ENCODE measurements around the gene WDR45.

DNA sequence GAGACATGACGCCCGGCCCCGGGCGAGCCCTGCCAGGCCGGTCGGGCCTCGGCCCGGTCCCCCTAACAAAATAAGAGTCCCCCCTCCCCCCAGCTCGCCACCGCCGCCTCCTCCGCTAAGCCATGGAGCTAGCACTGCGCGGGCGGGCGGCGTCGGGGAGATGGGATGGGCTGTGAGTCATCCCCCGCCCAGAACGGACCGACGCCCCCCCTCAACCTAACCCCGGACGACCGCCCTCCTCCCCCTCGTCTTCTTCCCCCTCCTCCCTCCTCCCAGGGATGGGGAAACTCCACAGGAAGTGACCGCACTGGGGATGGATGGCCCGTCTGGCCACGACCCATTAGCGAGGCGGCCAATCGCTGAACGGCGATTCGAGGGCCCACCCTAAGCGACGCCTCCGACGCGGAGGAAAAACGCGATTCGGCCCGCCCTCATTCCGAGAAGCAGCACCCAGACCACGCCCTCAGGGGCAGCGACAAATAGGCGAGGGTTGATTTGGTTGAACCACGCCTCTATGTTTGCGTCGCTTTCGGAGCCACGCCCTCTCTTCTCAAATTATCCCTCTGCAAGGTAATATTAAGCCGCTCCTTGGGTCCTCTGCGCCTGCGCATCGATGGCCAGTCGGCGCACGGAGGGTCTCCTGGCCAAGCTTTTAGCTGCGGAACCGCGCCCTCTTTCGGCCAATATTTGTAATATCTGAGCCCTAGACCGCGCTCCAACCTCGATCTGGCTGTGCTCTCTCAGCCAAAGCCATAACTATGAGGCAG is 36.3 kb downstream of the WDR45 start, which contains the start of gene TFE3:
- TF ChIP-seq, protein P1, sequence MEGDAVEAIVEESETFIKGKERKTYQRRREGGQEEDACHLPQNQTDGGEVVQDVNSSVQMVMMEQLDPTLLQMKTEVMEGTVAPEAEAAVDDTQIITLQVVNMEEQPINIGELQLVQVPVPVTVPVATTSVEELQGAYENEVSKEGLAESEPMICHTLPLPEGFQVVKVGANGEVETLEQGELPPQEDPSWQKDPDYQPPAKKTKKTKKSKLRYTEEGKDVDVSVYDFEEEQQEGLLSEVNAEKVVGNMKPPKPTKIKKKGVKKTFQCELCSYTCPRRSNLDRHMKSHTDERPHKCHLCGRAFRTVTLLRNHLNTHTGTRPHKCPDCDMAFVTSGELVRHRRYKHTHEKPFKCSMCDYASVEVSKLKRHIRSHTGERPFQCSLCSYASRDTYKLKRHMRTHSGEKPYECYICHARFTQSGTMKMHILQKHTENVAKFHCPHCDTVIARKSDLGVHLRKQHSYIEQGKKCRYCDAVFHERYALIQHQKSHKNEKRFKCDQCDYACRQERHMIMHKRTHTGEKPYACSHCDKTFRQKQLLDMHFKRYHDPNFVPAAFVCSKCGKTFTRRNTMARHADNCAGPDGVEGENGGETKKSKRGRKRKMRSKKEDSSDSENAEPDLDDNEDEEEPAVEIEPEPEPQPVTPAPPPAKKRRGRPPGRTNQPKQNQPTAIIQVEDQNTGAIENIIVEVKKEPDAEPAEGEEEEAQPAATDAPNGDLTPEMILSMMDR (IDR thresholded peaks at IDR 0.05), result peak in 1 of 3 donors; percentile 37
- TF ChIP-seq POLR2A (IDR thresholded peaks at IDR 0.05), result no peak

Measured in lower leg skin (tissue), 3 donors.